ENCODE results near the gene SFI1.

DNA sequence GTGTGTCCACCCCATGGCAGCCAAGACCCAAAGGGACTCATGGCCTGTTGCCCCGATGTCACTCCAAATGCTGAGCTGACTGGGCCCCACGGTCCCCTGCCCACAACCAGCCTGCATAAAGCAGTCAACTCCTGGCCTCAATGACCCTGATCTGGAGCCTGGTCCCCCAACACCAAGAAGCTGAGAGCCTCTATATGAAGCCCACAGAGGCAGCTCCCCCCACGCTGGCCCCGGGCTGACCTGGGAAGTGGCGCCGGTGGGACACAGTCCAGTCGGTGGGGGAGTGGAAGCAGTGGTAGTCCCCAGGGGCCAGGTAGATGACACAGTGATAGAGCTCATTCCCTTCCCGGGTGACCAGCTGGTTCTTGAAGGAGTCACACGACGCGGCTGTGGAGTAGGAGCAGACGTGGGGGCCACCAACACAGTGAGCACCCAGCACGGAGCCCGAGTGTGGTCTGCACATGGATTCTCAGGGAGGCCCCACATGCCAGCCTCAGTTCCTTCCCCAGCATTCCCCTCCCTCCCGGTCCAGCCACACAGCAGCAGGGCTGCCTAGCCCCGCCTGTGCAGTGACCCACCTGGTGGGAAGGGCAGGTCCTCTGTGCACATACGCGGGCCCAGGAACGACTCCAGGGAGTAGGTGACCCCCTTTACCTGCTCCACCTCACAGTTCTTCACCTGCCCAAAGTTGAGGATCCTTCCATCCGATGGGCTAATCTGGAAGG, 124.6 kb downstream of the SFI1 start:
- no peak for TF ChIP-seq POLR2A (IDR thresholded peaks at IDR 0.05)
- TF ChIP-seq, protein P1, sequence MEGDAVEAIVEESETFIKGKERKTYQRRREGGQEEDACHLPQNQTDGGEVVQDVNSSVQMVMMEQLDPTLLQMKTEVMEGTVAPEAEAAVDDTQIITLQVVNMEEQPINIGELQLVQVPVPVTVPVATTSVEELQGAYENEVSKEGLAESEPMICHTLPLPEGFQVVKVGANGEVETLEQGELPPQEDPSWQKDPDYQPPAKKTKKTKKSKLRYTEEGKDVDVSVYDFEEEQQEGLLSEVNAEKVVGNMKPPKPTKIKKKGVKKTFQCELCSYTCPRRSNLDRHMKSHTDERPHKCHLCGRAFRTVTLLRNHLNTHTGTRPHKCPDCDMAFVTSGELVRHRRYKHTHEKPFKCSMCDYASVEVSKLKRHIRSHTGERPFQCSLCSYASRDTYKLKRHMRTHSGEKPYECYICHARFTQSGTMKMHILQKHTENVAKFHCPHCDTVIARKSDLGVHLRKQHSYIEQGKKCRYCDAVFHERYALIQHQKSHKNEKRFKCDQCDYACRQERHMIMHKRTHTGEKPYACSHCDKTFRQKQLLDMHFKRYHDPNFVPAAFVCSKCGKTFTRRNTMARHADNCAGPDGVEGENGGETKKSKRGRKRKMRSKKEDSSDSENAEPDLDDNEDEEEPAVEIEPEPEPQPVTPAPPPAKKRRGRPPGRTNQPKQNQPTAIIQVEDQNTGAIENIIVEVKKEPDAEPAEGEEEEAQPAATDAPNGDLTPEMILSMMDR (IDR thresholded peaks at IDR 0.05) = no peak
